Activated T-cell treated with anti-CD3 and anti-CD28 coated beads, Interleukin-2, amount 50 U/mL, for 72 hours (primary cell): ENCODE results near the gene ZHX3. TPM values are rescaled to one million over a fixed set of nuclear protein-coding genes. Genes with fewer than 3 reads are reported as not detected.
A peak's percentile ranks its signal among the peaks of the same experiment; 100 is the strongest.

Source experiments
- ATAC-seq, 2 donors: fragments of 150-1000 bp; cut with Tn5 transposase; replicated peaks in 1 of 2; 2 replicates each; pipeline ENCODE4 v1.10.0; 2021; ENCODE audit warnings: moderate library complexity in 2 of 2, mild to moderate bottlenecking in 1 of 2
- DNase-seq, 2 donors: peaks; one replicate each; pipeline ENCODE4 v3.0.0; 2021 to 2022; ENCODE audit warnings: mixed read lengths in 1 of 2
- H3K27ac Mint-ChIP-seq: one replicate; pipeline ENCODE4 v1.8.0; 2022; ENCODE audit warnings: mild to moderate bottlenecking, moderate library complexity, mixed read lengths
- H3K27me3 Mint-ChIP-seq: one replicate; pipeline ENCODE4 v1.8.0; 2022; ENCODE audit warnings: low read depth, mixed read lengths
- H3K36me3 Mint-ChIP-seq, 2 donors: one replicate each; pipeline ENCODE4 v1.8.0; 2022; ENCODE audit warnings: mixed read lengths in 2 of 2, mild to moderate bottlenecking in 1 of 2; ENCODE audit not compliant: insufficient read depth in 2 of 2
- H3K4me1 Mint-ChIP-seq: one replicate; pipeline ENCODE4 v1.8.0; 2022; ENCODE audit warnings: low read depth, mixed read lengths
- H3K4me3 Mint-ChIP-seq, 2 donors: one replicate each; pipeline ENCODE4 v1.8.0; 2022; ENCODE audit warnings: mild to moderate bottlenecking in 2 of 2, mixed read lengths in 2 of 2, moderate library complexity in 2 of 2
- H3K9me3 Mint-ChIP-seq, 2 donors: one replicate each; pipeline ENCODE4 v1.8.0; 2022; ENCODE audit warnings: mixed read lengths in 2 of 2
- total RNA-seq, 2 donors: library from RNA; stranded (reverse); gene quantifications; one replicate each; pipeline ENCODE4 v1.2.3, GENCODE V29; 2022

Gene ZHX3, protein sequence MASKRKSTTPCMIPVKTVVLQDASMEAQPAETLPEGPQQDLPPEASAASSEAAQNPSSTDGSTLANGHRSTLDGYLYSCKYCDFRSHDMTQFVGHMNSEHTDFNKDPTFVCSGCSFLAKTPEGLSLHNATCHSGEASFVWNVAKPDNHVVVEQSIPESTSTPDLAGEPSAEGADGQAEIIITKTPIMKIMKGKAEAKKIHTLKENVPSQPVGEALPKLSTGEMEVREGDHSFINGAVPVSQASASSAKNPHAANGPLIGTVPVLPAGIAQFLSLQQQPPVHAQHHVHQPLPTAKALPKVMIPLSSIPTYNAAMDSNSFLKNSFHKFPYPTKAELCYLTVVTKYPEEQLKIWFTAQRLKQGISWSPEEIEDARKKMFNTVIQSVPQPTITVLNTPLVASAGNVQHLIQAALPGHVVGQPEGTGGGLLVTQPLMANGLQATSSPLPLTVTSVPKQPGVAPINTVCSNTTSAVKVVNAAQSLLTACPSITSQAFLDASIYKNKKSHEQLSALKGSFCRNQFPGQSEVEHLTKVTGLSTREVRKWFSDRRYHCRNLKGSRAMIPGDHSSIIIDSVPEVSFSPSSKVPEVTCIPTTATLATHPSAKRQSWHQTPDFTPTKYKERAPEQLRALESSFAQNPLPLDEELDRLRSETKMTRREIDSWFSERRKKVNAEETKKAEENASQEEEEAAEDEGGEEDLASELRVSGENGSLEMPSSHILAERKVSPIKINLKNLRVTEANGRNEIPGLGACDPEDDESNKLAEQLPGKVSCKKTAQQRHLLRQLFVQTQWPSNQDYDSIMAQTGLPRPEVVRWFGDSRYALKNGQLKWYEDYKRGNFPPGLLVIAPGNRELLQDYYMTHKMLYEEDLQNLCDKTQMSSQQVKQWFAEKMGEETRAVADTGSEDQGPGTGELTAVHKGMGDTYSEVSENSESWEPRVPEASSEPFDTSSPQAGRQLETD
- 10 to 100 TPM; 10.2 to 11.5 TPM for total RNA-seq

DNA sequence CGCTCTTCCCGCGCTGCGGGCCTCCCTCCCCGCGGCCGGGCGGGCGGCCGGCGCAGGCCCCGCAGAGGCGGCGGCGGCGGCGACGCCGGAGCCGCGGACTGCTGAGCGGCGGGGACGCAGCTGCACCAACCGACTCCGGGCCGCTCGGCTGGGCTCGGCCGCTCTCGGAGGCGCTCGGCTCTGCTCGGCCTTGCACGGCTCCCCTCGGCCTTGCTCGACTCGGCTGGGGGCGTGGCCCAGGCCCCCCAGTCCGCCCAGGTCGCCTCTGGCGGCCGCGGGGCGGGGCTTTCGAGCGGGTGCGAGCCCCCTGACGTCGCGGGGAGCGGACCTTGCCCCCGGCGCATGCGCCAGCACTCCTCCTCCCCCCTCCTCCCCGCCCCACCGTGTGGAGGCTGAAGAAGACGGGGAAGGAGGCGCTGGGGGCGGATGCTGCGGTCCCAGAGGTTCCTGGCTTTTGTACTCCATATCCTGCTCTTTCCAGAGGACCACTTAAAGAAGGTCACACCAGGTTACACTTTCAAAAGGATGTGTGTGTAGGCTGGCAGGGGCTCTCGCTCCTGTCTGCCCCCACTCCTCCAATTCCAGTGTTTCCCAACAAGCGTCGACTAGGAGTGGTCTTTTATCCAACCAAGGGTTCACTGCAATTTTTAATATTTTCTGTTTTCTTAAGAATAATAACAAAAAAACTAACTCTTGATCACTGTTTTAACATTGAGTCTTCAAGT, at the start of gene ZHX3:
ZHX3 (minus strand) TSS at position 186 of the 725 bp plus-strand sequence. CDS start 112,815 bp downstream, outside the sequence.
- Mint-ChIP-seq H3K27ac (peak within 1 kb of the TSS; percentile 77), H3K4me3 (peak within 1 kb of the TSS; percentile 93 to 95), H3K27me3 (no peaks in the 10 kb centered on the region), H3K4me1 (peaks cover 34% of the 10 kb centered on the region), H3K9me3 (no peaks in the 10 kb centered on the region), H3K36me3 (no peaks in the 10 kb centered on the region)
- ATAC-seq (peak; percentile 98), DNase-seq (peak; percentile 97 to 98)

- H3K4me1 Mint-ChIP-seq, result peaks cover 6% of the 10 kb centered on the region
- peaks cover 47% of the 10 kb centered on the region for H3K27me3 Mint-ChIP-seq
- H3K9me3 Mint-ChIP-seq, result no peaks in the 10 kb centered on the region
- peak overlapping the region; percentile 34 to 71 for H3K4me3 Mint-ChIP-seq
- ATAC-seq (no peak), DNase-seq (no peak)
- no peak overlapping the region for H3K27ac Mint-ChIP-seq
- H3K36me3 Mint-ChIP-seq, result peaks cover 0 to 5% of the 10 kb centered on the region in 2 donors
Measured at GRCh38 chr20:41367393-41367695, 49.8 kb upstream of the ZHX3 start.

DNA sequence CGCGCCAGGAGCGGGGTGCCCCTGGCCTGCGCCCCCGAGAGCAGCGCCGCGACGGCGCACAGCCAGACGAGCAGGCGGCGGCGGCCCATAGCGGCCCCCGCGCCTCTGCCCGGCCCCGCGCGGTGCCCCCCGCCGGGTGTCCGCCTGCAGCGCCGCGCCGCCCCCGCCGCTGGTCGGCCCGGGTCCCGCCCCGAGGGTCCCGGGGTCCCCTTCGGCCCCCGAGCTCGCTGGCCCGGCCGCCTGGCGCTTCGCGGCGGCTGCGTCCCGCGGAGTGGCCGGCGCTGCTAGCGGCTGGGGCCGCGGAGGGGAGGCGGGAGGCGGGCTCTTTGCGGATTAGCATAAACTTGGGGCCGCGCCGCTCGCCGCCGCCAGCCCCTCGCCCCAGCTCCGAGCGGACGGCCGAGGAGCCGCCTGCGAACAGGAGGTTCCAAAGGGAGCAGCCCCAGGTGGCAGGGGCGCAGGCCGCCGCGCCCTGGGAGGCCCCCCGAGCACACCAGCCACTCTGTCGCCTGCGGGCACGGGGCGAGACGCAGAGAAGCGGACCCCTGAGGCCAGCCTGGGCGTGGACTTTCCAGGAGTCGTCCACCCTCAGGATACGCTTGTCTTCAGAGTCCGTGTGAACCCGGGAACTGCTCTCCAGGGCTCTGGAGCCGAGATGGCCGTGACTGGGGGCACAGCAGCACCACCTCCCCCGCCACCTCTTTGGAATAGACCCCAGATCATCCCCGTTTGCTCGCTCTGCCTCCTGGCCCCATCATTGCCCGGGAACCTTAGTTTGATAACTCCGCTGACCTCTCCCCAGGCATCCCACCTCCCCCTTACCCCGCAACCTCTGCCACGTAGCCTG, 49.2 kb upstream of the ZHX3 start, which contains the start of gene EMILIN3:
EMILIN3 (minus strand) TSS at position 273 of the 847 bp plus-strand sequence; CDS start at position 89, 184 bp downstream.
- DNase-seq, result no peak
- Mint-ChIP-seq H3K4me1 (peaks cover 6% of the 10 kb centered on the region), H3K4me3 (peak within 1 kb of the TSS; percentile 34 to 71), H3K36me3 (peaks cover 0 to 5% of the 10 kb centered on the region in 2 donors), H3K27me3 (peaks cover 47% of the 10 kb centered on the region), H3K9me3 (no peaks in the 10 kb centered on the region), H3K27ac (no peak within 1 kb of the TSS)
- peak; percentile 12 to 24 for ATAC-seq

DNA sequence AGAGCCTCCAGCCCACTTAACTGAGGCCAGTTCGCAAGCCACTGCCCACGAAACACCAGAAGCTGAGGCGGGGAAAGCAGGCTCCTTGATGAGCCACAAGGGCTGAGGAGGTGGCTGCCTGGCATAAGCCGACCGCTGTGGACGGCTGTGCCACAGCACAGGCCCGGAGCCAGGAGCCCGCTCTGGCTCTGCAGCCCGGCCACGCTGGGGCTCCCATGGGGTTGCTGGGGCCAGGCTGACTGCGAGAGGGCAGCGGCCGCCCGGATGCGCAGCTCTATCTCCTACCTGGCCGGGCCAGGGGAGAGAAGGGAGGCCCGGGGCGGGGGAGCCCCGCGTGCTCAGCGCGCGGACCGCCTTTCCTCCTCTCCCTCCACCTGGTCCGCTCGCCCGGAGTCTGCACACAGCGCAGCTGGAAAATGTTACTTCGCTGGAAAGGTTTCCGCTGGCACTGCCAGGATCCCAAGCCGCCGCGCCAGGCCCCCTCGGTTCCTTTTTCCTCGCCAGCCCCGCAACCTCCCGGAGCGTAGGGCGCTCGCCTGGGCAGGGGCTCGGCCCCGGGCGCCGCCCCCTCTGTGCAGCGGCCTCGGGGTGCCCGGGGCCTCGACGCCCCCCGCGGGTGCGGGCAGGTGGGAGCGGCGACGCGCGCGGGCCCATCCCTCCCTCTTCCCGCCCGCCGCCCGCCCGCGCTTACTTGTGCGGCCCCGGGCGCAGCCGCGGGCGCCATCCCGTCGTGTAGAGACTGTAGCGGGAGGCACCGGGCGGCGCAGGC, 48.4 kb upstream of the ZHX3 start:
- H3K4me3 Mint-ChIP-seq, result peak overlapping the region in 1 of 2 donors; percentile 49
- ATAC-seq, result peak; percentile 43 to 46
- no peaks in the 10 kb centered on the region for H3K9me3 Mint-ChIP-seq
- no peak overlapping the region for H3K27ac Mint-ChIP-seq
- no peak for DNase-seq
- peaks cover 42% of the 10 kb centered on the region for H3K27me3 Mint-ChIP-seq
- no peaks in the 10 kb centered on the region for H3K36me3 Mint-ChIP-seq
- peaks cover 6% of the 10 kb centered on the region for H3K4me1 Mint-ChIP-seq

DNA sequence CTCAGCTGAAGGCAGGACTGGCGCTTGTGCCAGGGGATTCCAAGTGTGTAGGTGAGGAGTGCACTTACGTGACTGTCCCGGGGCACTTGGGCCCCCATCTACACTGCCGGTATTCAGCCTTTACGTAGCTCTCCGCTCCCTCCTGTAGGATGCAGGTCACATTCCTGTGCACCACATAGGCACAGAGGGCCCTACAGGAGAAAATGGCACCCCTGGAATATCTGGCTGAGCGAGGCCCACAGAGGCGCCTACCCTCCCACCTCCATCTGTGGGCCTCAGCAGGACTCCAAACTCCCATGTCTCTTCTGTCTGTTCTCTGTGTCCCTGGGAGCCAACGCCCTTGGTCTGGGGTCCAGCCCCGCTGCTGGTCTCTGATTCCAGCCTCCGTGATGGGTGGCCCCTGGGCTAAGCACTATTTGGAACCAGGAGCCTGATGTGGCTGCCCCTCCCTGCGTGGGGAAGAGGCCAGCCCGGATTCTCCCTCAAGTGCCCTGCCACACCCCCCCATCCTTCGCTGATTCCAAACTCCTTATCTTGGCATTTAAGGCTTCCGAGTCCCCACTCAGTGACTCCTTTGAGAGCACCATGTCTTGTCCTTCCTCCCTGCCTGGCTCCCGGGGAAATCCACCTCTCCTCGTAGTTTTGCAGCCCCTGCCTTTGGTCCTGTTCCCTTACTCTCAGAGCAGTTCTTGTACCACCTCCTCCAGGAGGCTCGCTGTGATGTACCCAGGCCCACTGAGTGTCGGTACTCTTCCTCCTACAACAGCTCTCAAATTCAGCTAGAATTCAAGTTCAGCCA, 47.6 kb upstream of the ZHX3 start:
- Mint-ChIP-seq H3K4me1 (peaks cover 6% of the 10 kb centered on the region), H3K36me3 (no peaks in the 10 kb centered on the region), H3K27ac (no peak overlapping the region), H3K4me3 (no peak overlapping the region), H3K9me3 (no peaks in the 10 kb centered on the region), H3K27me3 (peaks cover 41% of the 10 kb centered on the region)
- no peak for ATAC-seq
- no peak for DNase-seq

GRCh38 chr20:41364236-41364855, 46.8 kb upstream of the ZHX3 start:
- no peaks in the 10 kb centered on the region for H3K36me3 Mint-ChIP-seq
- no peaks in the 10 kb centered on the region for H3K9me3 Mint-ChIP-seq
- peaks cover 33% of the 10 kb centered on the region for H3K27me3 Mint-ChIP-seq
- H3K4me1 Mint-ChIP-seq, result peaks cover 6% of the 10 kb centered on the region
- H3K4me3 Mint-ChIP-seq, result no peak overlapping the region
- DNase-seq (no peak), ATAC-seq (no peak)
- no peak overlapping the region for H3K27ac Mint-ChIP-seq

GRCh38 chr20:41363601-41364000, 46.1 kb upstream of the ZHX3 start:
- DNase-seq, result no peak
- H3K4me1 Mint-ChIP-seq, result peaks cover 6% of the 10 kb centered on the region
- no peaks in the 10 kb centered on the region for H3K9me3 Mint-ChIP-seq
- no peak overlapping the region for H3K27ac Mint-ChIP-seq
- peaks cover 28% of the 10 kb centered on the region for H3K27me3 Mint-ChIP-seq
- no peak for ATAC-seq
- H3K36me3 Mint-ChIP-seq, result no peaks in the 10 kb centered on the region
- H3K4me3 Mint-ChIP-seq, result no peak overlapping the region

DNA sequence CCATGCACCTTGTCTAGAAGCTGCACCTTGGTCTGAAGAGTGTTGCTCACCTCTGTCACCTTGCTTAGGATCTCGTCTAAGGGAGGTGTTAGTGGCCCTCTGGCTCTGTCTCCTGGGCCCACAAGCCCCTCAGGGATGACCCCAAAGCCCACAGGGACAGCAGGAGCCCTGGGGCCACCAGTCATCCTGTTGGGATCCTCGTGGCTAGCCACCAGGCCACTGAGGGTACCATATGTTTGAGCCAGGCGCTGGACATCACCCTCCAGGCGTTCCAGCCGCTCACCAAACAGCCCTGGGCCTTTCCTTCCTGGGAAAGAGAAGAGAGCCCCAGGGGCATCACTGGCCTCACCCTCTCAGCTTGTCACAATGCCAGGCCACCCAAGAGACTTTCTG, 45.2 kb upstream of the ZHX3 start:
- no peaks in the 10 kb centered on the region for H3K36me3 Mint-ChIP-seq
- no peaks in the 10 kb centered on the region for H3K9me3 Mint-ChIP-seq
- ATAC-seq (no peak), DNase-seq (no peak)
- H3K27me3 Mint-ChIP-seq, result peaks cover 23% of the 10 kb centered on the region
- no peak overlapping the region for H3K27ac Mint-ChIP-seq
- H3K4me1 Mint-ChIP-seq, result peaks cover 6% of the 10 kb centered on the region
- H3K4me3 Mint-ChIP-seq, result no peak overlapping the region

DNA sequence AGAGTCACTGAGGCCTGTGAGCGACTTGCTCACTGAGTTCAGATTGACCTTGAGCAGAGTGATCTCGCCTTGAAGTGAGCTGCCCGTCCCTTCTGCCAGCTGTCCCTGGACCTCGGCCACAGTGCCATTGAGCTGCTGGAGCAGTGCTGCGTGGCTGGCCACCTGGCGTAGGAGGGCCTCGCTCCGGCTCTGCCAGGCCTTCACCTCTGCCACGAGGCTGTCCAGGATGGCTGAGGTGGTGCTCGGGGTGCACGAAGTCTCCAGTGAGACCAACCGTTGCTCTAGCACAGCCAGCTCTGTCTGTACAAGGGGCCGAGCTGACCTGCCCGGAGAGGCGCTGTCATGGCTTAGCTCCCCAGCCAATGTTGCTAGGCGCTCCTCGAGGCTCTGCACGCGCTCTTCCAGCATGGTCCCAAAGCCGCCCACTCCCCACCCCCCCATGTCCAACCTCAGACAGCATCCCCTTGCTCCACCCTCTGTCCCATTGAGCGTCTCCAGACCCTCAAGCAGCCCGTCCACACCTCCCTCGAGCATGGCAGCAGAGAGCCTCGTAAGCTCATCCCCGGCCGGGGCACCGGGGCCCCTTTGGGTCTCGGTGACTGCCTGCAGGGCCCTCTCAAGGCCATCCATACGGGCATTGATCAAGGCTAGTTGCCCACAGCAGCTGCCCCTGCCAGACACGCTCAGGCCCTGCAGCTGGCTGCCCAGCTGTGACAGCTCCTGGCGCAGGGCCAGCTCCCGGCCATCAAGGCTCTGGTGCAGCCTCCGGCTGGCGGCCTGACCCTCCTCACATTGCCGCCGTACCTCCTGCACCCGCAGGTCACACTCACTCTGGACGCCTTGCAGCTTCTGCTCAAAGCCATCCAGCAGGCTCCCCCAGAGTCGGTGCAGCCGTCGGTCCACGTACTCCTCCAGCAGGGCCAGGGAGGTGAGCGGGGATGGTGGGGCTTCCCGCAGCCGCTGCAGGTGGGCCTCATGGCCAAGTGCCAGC, 44.5 kb upstream of the ZHX3 start:
- Mint-ChIP-seq H3K36me3 (no peaks in the 10 kb centered on the region), H3K9me3 (no peaks in the 10 kb centered on the region), H3K4me1 (peaks cover 1% of the 10 kb centered on the region), H3K27me3 (peaks cover 16% of the 10 kb centered on the region), H3K4me3 (no peak overlapping the region), H3K27ac (no peak overlapping the region)
- no peak for ATAC-seq
- no peak for DNase-seq
